Osteocyte (in vitro differentiated cells): Measurements from ENCODE around the gene OSBP. TPM values are rescaled to one million over a fixed set of nuclear protein-coding genes. Genes with fewer than 3 reads are reported as not detected.
A peak's percentile ranks its signal among the peaks of the same experiment; 100 is the strongest.
"Not testable (repeated sequence)": the region's sequence is repeated elsewhere in the genome, so short reads cannot be mapped to it uniquely, and the experiment has no call there.

Experiments
- DNase-seq: peaks from one replicate; pipeline ENCODE4 v3.0.0; 2021; ENCODE audit warnings: mixed read lengths; ENCODE audit not compliant: unreplicated experiment; ENCODE audit errors: extremely low spot score
- H3K27ac Mint-ChIP-seq: one replicate; pipeline ENCODE4 v1.8.0; 2021; ENCODE audit warnings: mild to moderate bottlenecking, mixed read lengths; ENCODE audit not compliant: unreplicated experiment
- H3K27me3 Mint-ChIP-seq: one replicate; pipeline ENCODE4 v1.8.0; 2021; ENCODE audit warnings: mixed read lengths; ENCODE audit not compliant: unreplicated experiment
- H3K36me3 Mint-ChIP-seq: one replicate; pipeline ENCODE4 v1.8.0; 2021; ENCODE audit warnings: mixed read lengths; ENCODE audit not compliant: unreplicated experiment
- H3K4me1 Mint-ChIP-seq: one replicate; pipeline ENCODE4 v1.8.0; 2021; ENCODE audit warnings: mixed read lengths; ENCODE audit not compliant: unreplicated experiment
- H3K4me3 Mint-ChIP-seq: one replicate; pipeline ENCODE4 v1.8.0; 2021; ENCODE audit warnings: mild to moderate bottlenecking, moderate library complexity, mixed read lengths; ENCODE audit not compliant: unreplicated experiment
- H3K9me3 Mint-ChIP-seq: one replicate; pipeline ENCODE4 v1.8.0; 2021; ENCODE audit warnings: mixed read lengths; ENCODE audit not compliant: unreplicated experiment
- CTCF ChIP-seq: fragments of 200-600 bp; sonication (generic); IDR thresholded peaks from 2 replicates; pipeline ENCODE4 v1.5.0; 2021; ENCODE audit warnings: antibody characterized with exemption, mild to moderate bottlenecking, moderate library complexity
- total RNA-seq: library from RNA; stranded (reverse); gene quantifications from 2 replicates; pipeline ENCODE4 v1.2.1, GENCODE V29; 2021

OSBP gene
- total RNA-seq, 1 donor from 2014 or later, result 45.7 TPM

GRCh38 chr11:59550842-59551658 is 64.5 kb downstream of the OSBP start:
- peak overlapping the region; percentile 84 for H3K4me3 Mint-ChIP-seq
- DNase-seq, result peak; percentile 89
- H3K9me3 Mint-ChIP-seq, result no peaks in the 10 kb centered on the region
- H3K27ac Mint-ChIP-seq, result peak overlapping the region; percentile 92
- no peaks in the 10 kb centered on the region for H3K27me3 Mint-ChIP-seq
- no peak for TF ChIP-seq CTCF
- H3K36me3 Mint-ChIP-seq, result no peaks in the 10 kb centered on the region
- peaks cover 23% of the 10 kb centered on the region for H3K4me1 Mint-ChIP-seq

GRCh38 chr11:59550368-59550841 is 65.2 kb downstream of the OSBP start:
- peaks cover 17% of the 10 kb centered on the region for H3K4me1 Mint-ChIP-seq
- H3K27ac Mint-ChIP-seq, result peak overlapping the region; percentile 92
- DNase-seq, result peak; percentile 94
- TF ChIP-seq CTCF, result peak; percentile 63
- H3K36me3 Mint-ChIP-seq, result no peaks in the 10 kb centered on the region
- H3K4me3 Mint-ChIP-seq, result peak overlapping the region; percentile 84
- no peaks in the 10 kb centered on the region for H3K27me3 Mint-ChIP-seq
- H3K9me3 Mint-ChIP-seq, result no peaks in the 10 kb centered on the region

GRCh38 chr11:59548309-59548656 is 67.3 kb downstream of the OSBP start:
- H3K36me3 Mint-ChIP-seq, result no peaks in the 10 kb centered on the region
- H3K9me3 Mint-ChIP-seq, result no peaks in the 10 kb centered on the region
- H3K4me1 Mint-ChIP-seq, result peaks cover 16% of the 10 kb centered on the region
- no peak for TF ChIP-seq CTCF
- no peak overlapping the region for H3K4me3 Mint-ChIP-seq
- H3K27me3 Mint-ChIP-seq, result peaks cover 2% of the 10 kb centered on the region
- DNase-seq, result no peak
- no peak overlapping the region for H3K27ac Mint-ChIP-seq

- H3K27me3 Mint-ChIP-seq, H3K36me3 Mint-ChIP-seq, H3K9me3 Mint-ChIP-seq, H3K27ac Mint-ChIP-seq, H3K4me3 Mint-ChIP-seq, DNase-seq: not testable (repeated sequence)
- peaks cover 15% of the 10 kb centered on the region for H3K4me1 Mint-ChIP-seq
Observed at GRCh38 chr11:59547605-59548308, 67.8 kb downstream of the OSBP start.

- no peak overlapping the region for H3K27ac Mint-ChIP-seq
- H3K9me3 Mint-ChIP-seq, result no peaks in the 10 kb centered on the region
- H3K36me3 Mint-ChIP-seq, result no peaks in the 10 kb centered on the region
- TF ChIP-seq CTCF, result no peak
- no peak overlapping the region for H3K4me3 Mint-ChIP-seq
- H3K27me3 Mint-ChIP-seq, result peaks cover 2% of the 10 kb centered on the region
- peaks cover 14% of the 10 kb centered on the region for H3K4me1 Mint-ChIP-seq
- no peak for DNase-seq
Observed at GRCh38 chr11:59545179-59546020, 70.2 kb downstream of the OSBP start.
